OCI-LY1 (cell line): ENCODE results near the gene GNG7.
"Not testable (repeated sequence)": the region's sequence is repeated elsewhere in the genome, so short reads cannot be mapped to it uniquely, and the experiment has no call there.

Experiments
- H2AFZ ChIP-seq: fragments of 200-600 bp; sonication (generic), shearing (Covaris generic); 2 replicates; pipeline ENCODE4 v1.6.0; 2014; ENCODE audit warnings: antibody characterized with exemption, mild to moderate bottlenecking, low read length
- H3F3A ChIP-seq: fragments of 200-600 bp; sonication (generic), shearing (Covaris generic); 2 replicates; pipeline ENCODE4 v1.6.0; 2014; ENCODE audit warnings: mild to moderate bottlenecking, antibody characterized with exemption, low read length, moderate library complexity; ENCODE audit not compliant: insufficient read depth
- H3K27ac ChIP-seq: fragments of 200-600 bp; sonication (generic); 2 replicates; pipeline ENCODE4 v1.5.1; 2014; ENCODE audit warnings: low read length, mixed run types, mild to moderate bottlenecking, low read depth; ENCODE audit not compliant: poor library complexity, severe bottlenecking
- H3K27me3 ChIP-seq: fragments of 200-600 bp; sonication (generic); 2 replicates; pipeline ENCODE4 v1.6.0; 2014; ENCODE audit warnings: antibody characterized with exemption, mild to moderate bottlenecking, low read length, moderate library complexity; ENCODE audit not compliant: insufficient read depth
- H3K36me3 ChIP-seq: fragments of 200-600 bp; sonication (generic); 2 replicates; pipeline ENCODE4 v1.6.1; 2014; ENCODE audit warnings: mild to moderate bottlenecking, antibody characterized with exemption, low read length, moderate library complexity, mixed read lengths; ENCODE audit not compliant: insufficient read depth
- H3K4me1 ChIP-seq: fragments of 200-600 bp; sonication (generic); 2 replicates; pipeline ENCODE4 v1.5.1; 2014; ENCODE audit warnings: mild to moderate bottlenecking, low read length, moderate library complexity; ENCODE audit not compliant: insufficient read depth, severe bottlenecking
- H3K4me2 ChIP-seq: fragments of 200-600 bp; sonication (generic), shearing (Covaris generic); 2 replicates; pipeline ENCODE4 v1.6.1; 2014; ENCODE audit warnings: low read length
- H3K4me3 ChIP-seq: fragments of 200-600 bp; sonication (generic); 2 replicates; pipeline ENCODE4 v1.5.1; 2014; ENCODE audit warnings: low read length, low read depth, mild to moderate bottlenecking, mixed read lengths; ENCODE audit not compliant: poor library complexity, severe bottlenecking
- H3K79me2 ChIP-seq: fragments of 200-600 bp; shearing (Covaris generic); 2 replicates; pipeline ENCODE4 v1.6.1; 2016; ENCODE audit warnings: mixed run types, low read length, mixed read lengths; ENCODE audit not compliant: insufficient read depth
- H3K9ac ChIP-seq: fragments of 200-600 bp; sonication (generic), shearing (Covaris generic); 2 replicates; pipeline ENCODE4 v1.6.1; 2014; ENCODE audit warnings: mild to moderate bottlenecking, low read length, mixed read lengths
- H3K9me2 ChIP-seq: fragments of 200-600 bp; sonication (generic), shearing (Covaris generic); 2 replicates; pipeline ENCODE4 v1.6.1; 2014; ENCODE audit warnings: low read depth, mild to moderate bottlenecking, low read length, mixed read lengths
- H3K9me3 ChIP-seq: fragments of 200-600 bp; shearing (Covaris generic); 2 replicates; pipeline ENCODE4 v1.6.1; 2014; ENCODE audit warnings: low read length, mixed read lengths
- H4K20me1 ChIP-seq: fragments of 200-600 bp; sonication (generic), shearing (Covaris generic); 2 replicates; pipeline ENCODE4 v1.6.0; 2016; ENCODE audit warnings: mild to moderate bottlenecking, low read length; ENCODE audit not compliant: insufficient read depth
- EZH2 ChIP-seq: fragments of 200-600 bp; sonication (generic), shearing (Covaris generic); IDR thresholded peaks from 2 replicates; pipeline ENCODE4 v1.8.0; 2017; ENCODE audit warnings: borderline replicate concordance, mixed run types, mild to moderate bottlenecking, antibody characterized with exemption, low read length, moderate library complexity, mixed read lengths
- TF ChIP-seq, protein P1 (sequence below): fragments of 200-600 bp; sonication (generic), shearing (Covaris generic); IDR thresholded peaks from 2 replicates; pipeline ENCODE4 v1.5.1; 2017; ENCODE audit warnings: mild to moderate bottlenecking, antibody characterized with exemption, low read length, moderate library complexity, mixed read lengths

The GNG7 gene

DNA sequence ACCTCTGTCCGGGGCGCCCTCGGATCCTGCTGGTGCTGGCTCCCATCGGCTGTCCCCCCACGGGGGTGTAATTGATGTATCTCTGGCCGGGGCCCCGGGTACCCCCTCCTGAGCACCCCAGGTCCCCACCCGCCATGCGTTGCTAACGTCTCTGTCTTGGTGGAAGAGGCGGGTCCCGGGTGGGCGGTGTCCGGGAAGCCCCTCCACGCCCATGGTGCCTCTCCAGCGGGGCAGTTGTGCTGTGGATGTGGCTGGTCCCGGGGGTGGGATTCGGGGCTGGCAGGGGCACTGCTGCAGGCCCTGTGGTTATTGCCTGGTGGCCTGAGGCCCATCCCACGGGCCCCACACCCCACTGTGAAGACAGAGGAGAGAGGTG lies 13.8 kb upstream of the GNG7 start:
- Histone ChIP-seq H3K9me3 (peaks cover 4% of the 10 kb centered on the region), H3K36me3 (no peaks in the 10 kb centered on the region; the same call in 1 of the 2 replicates), H2AFZ (no peak overlapping the region), H3K9ac (no peak overlapping the region), H3K27me3 (peaks cover 7% of the 10 kb centered on the region; the same call in 1 of the 2 replicates), H3F3A (no peaks in the 10 kb centered on the region), H3K4me1 (peaks cover 4% of the 10 kb centered on the region), H3K27ac (no peak overlapping the region), H3K9me2 (no peaks in the 10 kb centered on the region), H4K20me1 (no peaks in the 10 kb centered on the region), H3K4me2 (no peak overlapping the region), H3K4me3 (no peak overlapping the region), H3K79me2 (no peaks in the 10 kb centered on the region)
- TF ChIP-seq, protein P1, sequence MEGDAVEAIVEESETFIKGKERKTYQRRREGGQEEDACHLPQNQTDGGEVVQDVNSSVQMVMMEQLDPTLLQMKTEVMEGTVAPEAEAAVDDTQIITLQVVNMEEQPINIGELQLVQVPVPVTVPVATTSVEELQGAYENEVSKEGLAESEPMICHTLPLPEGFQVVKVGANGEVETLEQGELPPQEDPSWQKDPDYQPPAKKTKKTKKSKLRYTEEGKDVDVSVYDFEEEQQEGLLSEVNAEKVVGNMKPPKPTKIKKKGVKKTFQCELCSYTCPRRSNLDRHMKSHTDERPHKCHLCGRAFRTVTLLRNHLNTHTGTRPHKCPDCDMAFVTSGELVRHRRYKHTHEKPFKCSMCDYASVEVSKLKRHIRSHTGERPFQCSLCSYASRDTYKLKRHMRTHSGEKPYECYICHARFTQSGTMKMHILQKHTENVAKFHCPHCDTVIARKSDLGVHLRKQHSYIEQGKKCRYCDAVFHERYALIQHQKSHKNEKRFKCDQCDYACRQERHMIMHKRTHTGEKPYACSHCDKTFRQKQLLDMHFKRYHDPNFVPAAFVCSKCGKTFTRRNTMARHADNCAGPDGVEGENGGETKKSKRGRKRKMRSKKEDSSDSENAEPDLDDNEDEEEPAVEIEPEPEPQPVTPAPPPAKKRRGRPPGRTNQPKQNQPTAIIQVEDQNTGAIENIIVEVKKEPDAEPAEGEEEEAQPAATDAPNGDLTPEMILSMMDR = no peak
- TF ChIP-seq EZH2 = no peak

DNA sequence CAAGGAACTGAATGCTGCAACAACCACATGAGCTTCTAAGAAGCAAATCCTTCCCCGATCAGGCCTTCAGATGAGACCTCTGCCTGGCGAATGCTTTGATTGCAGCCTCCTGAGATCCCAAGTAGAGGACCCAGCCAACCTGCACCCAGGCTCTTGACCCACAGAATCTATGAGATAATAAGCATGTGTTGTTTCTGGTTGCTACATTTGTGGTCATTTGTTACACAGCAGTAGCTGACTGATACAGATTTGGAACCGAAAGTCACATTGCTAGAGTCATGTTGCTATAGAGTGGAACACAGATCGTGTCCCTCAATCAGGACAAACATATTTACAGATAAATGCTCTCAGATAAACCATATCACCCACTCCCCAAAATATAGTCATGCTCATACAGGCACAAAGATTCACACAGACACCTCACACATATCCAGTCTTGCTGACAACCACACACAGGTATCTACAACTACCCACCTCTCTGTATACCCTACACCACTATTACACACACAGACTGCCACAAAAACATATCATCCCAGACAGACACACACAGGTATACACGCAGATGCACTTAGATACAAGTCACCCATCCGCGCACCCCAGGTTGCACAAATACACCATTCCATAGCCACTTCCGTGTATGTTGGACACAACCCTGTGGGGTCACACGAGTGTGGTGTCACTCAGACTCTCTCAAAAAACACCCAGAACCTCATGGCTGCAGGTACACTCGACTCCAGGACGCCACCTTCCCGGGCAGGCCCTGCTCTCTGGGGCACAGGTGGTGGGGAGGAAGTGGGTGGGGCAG lies 13.2 kb upstream of the GNG7 start:
- Histone ChIP-seq H3K9me3 (peaks cover 4% of the 10 kb centered on the region), H3F3A (no peaks in the 10 kb centered on the region), H4K20me1 (no peaks in the 10 kb centered on the region), H3K9me2 (no peaks in the 10 kb centered on the region), H3K4me2 (no peak overlapping the region), H3K4me3 (no peak overlapping the region), H3K9ac (no peak overlapping the region), H3K27me3 (peaks cover 7% of the 10 kb centered on the region; the same call in 1 of the 2 replicates), H3K4me1 (peaks cover 10% of the 10 kb centered on the region), H3K27ac (no peak overlapping the region), H3K36me3 (no peaks in the 10 kb centered on the region; the same call in 1 of the 2 replicates), H3K79me2 (no peaks in the 10 kb centered on the region), H2AFZ (no peak overlapping the region)
- TF ChIP-seq, protein P1 = no peak
- TF ChIP-seq EZH2 = no peak

DNA sequence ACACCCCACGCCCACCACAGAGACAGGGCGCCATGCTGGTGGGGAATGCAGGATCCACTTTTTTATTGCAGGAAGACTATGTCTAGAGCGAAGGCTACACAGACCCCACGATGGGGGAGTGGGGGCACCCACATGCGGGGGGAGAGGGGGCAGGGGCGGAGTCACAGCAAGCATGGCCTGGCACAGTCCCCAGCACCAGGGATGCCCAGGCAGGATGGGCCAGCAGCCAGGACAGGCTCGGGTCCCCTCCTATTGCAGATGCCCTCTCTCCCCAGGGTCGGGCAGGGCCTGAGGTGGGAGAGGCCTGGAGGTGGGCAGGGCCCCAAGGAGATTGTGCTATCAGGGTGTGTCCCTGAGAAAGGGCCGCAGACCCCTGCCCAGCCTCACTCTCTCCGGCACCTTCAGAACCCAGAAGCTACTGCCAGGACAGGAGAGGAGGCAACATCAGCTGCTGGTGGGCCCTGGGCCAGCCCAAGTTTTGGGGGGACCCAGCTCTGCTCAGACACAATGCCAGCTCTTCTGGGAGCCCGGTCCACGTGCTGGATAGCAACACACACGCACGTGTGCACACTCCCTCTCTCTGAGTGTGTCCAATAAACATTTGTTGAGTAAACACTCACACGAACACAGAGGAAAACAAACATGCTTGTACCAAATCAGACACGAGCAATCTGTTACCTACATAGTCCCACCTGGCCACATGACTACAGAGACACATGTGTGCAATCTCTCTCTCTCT lies 12.2 kb upstream of the GNG7 start:
- Histone ChIP-seq H3K9me2 (no peaks in the 10 kb centered on the region), H3K4me2 (no peak overlapping the region), H3K36me3 (no peaks in the 10 kb centered on the region; the same call in 1 of the 2 replicates), H3K27ac (no peak overlapping the region), H3K27me3 (peaks cover 7% of the 10 kb centered on the region; the same call in 1 of the 2 replicates), H3K9me3 (peaks cover 4% of the 10 kb centered on the region), H3F3A (no peaks in the 10 kb centered on the region), H4K20me1 (no peaks in the 10 kb centered on the region), H3K79me2 (no peaks in the 10 kb centered on the region), H2AFZ (no peak overlapping the region), H3K9ac (no peak overlapping the region), H3K4me3 (no peak overlapping the region), H3K4me1 (peaks cover 16% of the 10 kb centered on the region)
- no peak for TF ChIP-seq EZH2
- TF ChIP-seq, protein P1 = no peak

DNA sequence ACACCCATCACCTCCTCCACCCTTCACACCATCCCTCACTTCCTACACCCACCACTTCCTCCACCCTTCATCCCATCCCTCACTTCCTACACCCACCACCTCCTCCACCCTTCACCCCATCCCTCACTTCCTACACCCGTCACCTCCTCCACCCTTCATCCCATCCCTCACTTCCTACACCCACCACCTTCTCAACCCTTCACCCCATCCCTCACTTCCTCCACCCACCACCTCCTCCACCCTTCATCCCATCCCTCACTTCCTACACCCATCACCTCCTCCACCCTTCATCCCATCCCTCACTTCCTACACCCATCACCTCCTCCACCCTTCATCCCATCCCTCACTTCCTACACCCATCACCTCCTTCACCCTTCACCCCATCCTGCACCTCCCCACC lies 11.6 kb upstream of the GNG7 start:
- H3K27ac ChIP-seq, H3K9ac ChIP-seq, H3K4me3 ChIP-seq, H3K9me2 ChIP-seq, H3F3A ChIP-seq, H3K27me3 ChIP-seq, H3K36me3 ChIP-seq, H2AFZ ChIP-seq, H3K4me2 ChIP-seq, H4K20me1 ChIP-seq, H3K9me3 ChIP-seq, H3K79me2 ChIP-seq: not testable (repeated sequence)
- H3K4me1 ChIP-seq = peaks cover 16% of the 10 kb centered on the region

DNA sequence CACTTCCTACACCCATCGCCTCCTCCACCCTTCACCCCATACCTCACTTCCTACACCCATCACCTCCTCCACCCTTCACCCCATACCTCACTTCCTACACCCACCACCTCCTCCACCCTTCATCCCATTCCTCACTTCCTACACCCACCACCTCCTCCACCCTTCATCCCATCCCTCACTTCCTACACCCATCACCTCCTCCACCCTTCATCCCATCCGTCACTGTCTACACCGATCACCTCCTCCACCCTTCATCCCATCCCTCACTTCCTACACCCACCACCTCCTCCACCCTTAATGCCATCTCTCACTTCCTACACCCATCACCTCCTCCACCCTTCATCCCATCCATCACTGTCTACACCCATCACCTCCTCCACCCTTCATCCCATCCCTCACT lies 10.7 kb upstream of the GNG7 start:
- H3K27me3 ChIP-seq, H3F3A ChIP-seq, H3K4me2 ChIP-seq, H3K79me2 ChIP-seq, H3K9me2 ChIP-seq, H3K4me3 ChIP-seq, H3K36me3 ChIP-seq, H3K9me3 ChIP-seq, H2AFZ ChIP-seq, H3K9ac ChIP-seq, H3K27ac ChIP-seq, H4K20me1 ChIP-seq: not testable (repeated sequence)
- peaks cover 16% of the 10 kb centered on the region for H3K4me1 ChIP-seq
